Ramos (cell line): ENCODE results near the gene ONECUT2.
"Not testable (repeated sequence)": the region's sequence is repeated elsewhere in the genome, so short reads cannot be mapped to it uniquely, and the experiment has no call there.

Experiments used
- in situ Hi-C: fragments of 300-500 bp; cut with MboI; formaldehyde crosslinking; loops from one replicate; pipeline ENCODE4 v1.14.3; 2022; ENCODE audit warnings: low sequenced_read_pairs; ENCODE audit not compliant: unreplicated experiment

Gene ONECUT2

GRCh38 chr18:57434536-57435494 lies at the start of gene ONECUT2:
TSS of gene ONECUT2 (plus strand) at chr18:57435374. CDS start at chr18:57435717, 343 bp downstream.
- in situ Hi-C loops = loop anchor here (25.0 kb wide), 1 partner anchor 648 kb away; no protein-coding TSS in a partner anchor

- in situ Hi-C loops = no loop called here
These were observed 45.9 kb upstream of the ONECUT2 start for GRCh38 chr18:57389271-57389670.

- in situ Hi-C loops = no loop called here
These were observed 45.1 kb upstream of the ONECUT2 start for GRCh38 chr18:57390044-57390443.

- in situ Hi-C loops = not testable (repeated sequence)
These were observed 40.4 kb upstream of the ONECUT2 start for GRCh38 chr18:57394749-57395148.

GRCh38 chr18:57396831-57397230 lies 38.3 kb upstream of the ONECUT2 start:
- in situ Hi-C loops = not testable (repeated sequence)

- in situ Hi-C loops = no loop called here
These were observed 37.6 kb upstream of the ONECUT2 start for GRCh38 chr18:57397440-57398132.

- in situ Hi-C loops = no loop called here
These were observed 30.8 kb upstream of the ONECUT2 start for GRCh38 chr18:57404345-57404744.

- in situ Hi-C loops = no loop called here
These were observed 25.5 kb upstream of the ONECUT2 start for GRCh38 chr18:57409650-57410049.

GRCh38 chr18:57410749-57411148 lies 24.4 kb upstream of the ONECUT2 start:
- in situ Hi-C loops = no loop called here

GRCh38 chr18:57416542-57416941 lies 18.6 kb upstream of the ONECUT2 start:
- in situ Hi-C loops = no loop called here

- in situ Hi-C loops = no loop called here
These were observed 12.8 kb upstream of the ONECUT2 start for GRCh38 chr18:57422313-57422872.

- in situ Hi-C loops = no loop called here
These were observed 11.4 kb upstream of the ONECUT2 start for GRCh38 chr18:57423821-57424220.

GRCh38 chr18:57425096-57425495 lies 10.1 kb upstream of the ONECUT2 start:
- in situ Hi-C loops = loop anchor here (25.0 kb wide), 1 partner anchor 638 kb away; no protein-coding TSS in a partner anchor

- in situ Hi-C loops = loop anchor here (25.0 kb wide), 1 partner anchor 639 kb away; no protein-coding TSS in a partner anchor
These were observed 9.0 kb upstream of the ONECUT2 start for GRCh38 chr18:57426187-57426586.

GRCh38 chr18:57427429-57428201 lies 7.6 kb upstream of the ONECUT2 start:
- in situ Hi-C loops = loop anchor here (25.0 kb wide), 1 partner anchor 640 kb away; no protein-coding TSS in a partner anchor

GRCh38 chr18:57428221-57429150 lies 6.7 kb upstream of the ONECUT2 start:
- in situ Hi-C loops = loop anchor here (25.0 kb wide), 1 partner anchor 641 kb away; no protein-coding TSS in a partner anchor

- in situ Hi-C loops = loop anchor here (25.0 kb wide), 1 partner anchor 642 kb away; no protein-coding TSS in a partner anchor
These were observed 5.8 kb upstream of the ONECUT2 start for GRCh38 chr18:57429167-57430078.
